SK-N-MC (cell line): ENCODE data around the gene B4GALNT2.

Source experiments
- EZH2 ChIP-seq: fragments of 200-600 bp; sonication (generic); IDR thresholded peaks from one replicate; pipeline ENCODE4 v1.6.1; 2017; ENCODE audit warnings: antibody characterized with exemption
- FOXP2 ChIP-seq: optimal IDR thresholded peaks from 2 replicates; pipeline ENCODE3; 2011; ENCODE audit warnings: mild to moderate bottlenecking, moderate library complexity; ENCODE audit not compliant: insufficient read depth; ENCODE audit errors: extremely low read length, control extremely low read depth
- POLR2AphosphoS5 ChIP-seq: IDR thresholded peaks from 2 replicates; pipeline ENCODE4 v1.6.1; 2012; ENCODE audit warnings: mild to moderate bottlenecking, low read depth, low read length, borderline replicate concordance

GRCh38 chr17:49183341-49183740, 50.8 kb downstream of the B4GALNT2 start:
- TF ChIP-seq POLR2AphosphoS5 (no peak), EZH2 (no peak), FOXP2 (no peak)
